ENCODE measurements around the gene GNG14. TPM values are rescaled to one million over a fixed set of nuclear protein-coding genes. Genes with fewer than 3 reads are reported as not detected.

Gene GNG14
- total and polyA plus RNA-seq, 2 experiments from 2014 or later: not detected

DNA sequence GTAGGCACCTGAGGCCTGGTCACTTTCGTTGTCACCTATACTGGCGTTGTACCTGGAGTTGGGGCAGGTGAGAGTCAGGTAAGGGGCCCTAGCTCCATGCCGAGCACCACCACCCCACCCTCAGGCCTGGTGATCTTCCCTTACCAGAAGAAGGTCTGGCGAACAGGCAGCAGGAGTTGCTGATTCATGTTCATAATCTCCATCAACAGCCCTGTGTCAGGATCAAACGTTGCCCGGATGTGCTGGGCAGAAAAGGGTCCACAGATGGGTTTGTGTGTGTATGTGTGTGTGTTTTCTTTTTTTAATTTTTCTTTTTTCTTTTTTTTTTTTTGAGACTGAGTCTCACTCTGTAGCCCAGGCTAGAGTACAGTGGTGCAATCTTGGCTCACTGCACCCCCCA, 35.6 kb upstream of the GNG14 start (continued):
- TF ChIP-seq ZNF462 (CRISPR knock-in tag; IDR thresholded peaks at IDR 0.05) (no peak), EZH2phosphoT487 (IDR thresholded peaks at IDR 0.05; ENCODE audit: unreplicated experiment) (no peak), ZNF114 (CRISPR knock-in tag; IDR thresholded peaks at IDR 0.05) (no peak), CTCF (conservative IDR thresholded peaks at IDR 0.05; ENCODE audit: low read depth in 2 of 2) (no peak), POLR2AphosphoS5 (IDR thresholded peaks at IDR 0.05; ENCODE audit: low read depth) (no peak), STAT1 (IDR thresholded peaks at IDR 0.05; ENCODE audit: unreplicated experiment) (no peak), ETS1 (IDR thresholded peaks at IDR 0.05) (no peak)

Measured in GM23338 (cell line).